SH-SY5Y (cell line): ENCODE measurements around the gene CPEB1.

Experiments
- GATA2 ChIP-seq: IDR thresholded peaks from 2 replicates; pipeline ENCODE4 v1.6.1; 2011; ENCODE audit warnings: mild to moderate bottlenecking, low read depth, low read length
- GATA3 ChIP-seq: IDR thresholded peaks from 2 replicates; pipeline ENCODE4 v1.6.1; 2011; ENCODE audit warnings: low read depth, mild to moderate bottlenecking, low read length, moderate library complexity

- TF ChIP-seq GATA3 (no peak), GATA2 (no peak)
Measured at GRCh38 chr15:82556315-82557035, 90.7 kb downstream of the CPEB1 start.
